Measurements from ENCODE around the gene ANGPTL2.
"Not testable (repeated sequence)": the region's sequence is repeated elsewhere in the genome, so short reads cannot be mapped to it uniquely, and the experiment has no call there.

ANGPTL2 gene

GRCh38 chr9:127122176-127123063, at the start of gene ANGPTL2:
TSS of gene ANGPTL2 (minus strand) at chr9:127122635. CDS start at chr9:127108731, 13,904 bp downstream.
- DNase-seq: peak; percentile 9

GRCh38 chr9:127171348-127171747, 48.9 kb upstream of the ANGPTL2 start:
- not testable (repeated sequence) for DNase-seq

DNA sequence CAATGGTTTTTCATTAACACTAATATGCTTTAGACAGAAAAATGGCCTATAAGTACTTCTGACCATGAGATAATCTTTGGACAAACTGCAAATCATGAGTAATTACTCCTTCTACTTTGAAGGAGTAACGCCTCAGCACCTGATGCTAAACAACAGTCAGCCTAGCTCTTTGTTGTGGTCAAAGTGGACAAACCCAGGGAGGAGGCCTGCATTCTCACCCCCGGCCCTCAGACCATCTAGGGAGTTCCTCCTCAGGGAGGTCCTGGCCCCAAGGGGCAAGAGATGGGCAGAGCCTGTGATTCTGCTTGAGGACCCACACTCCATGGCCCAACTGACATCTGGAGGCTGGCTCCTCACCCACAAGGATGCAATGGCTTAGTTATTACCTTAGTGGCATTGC, 48.2 kb upstream of the ANGPTL2 start:
- no peak for DNase-seq

- DNase-seq: no peak
These were observed 47.7 kb upstream of the ANGPTL2 start for GRCh38 chr9:127170103-127170502.

DNA sequence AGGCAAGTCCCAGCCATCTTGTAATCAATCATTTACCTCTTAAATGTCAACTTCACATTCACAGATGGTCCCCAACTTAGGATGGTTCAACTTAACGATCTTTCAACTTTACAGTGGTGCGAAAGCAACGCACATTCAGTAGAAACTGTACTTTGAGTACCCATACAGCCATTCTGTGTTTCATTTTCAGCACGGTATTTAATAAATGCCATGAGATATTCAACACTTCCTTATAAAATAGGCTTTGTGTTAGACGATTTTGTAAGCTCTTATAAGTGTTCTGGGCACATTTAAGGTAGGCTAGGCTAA, 47.1 kb upstream of the ANGPTL2 start:
- DNase-seq: no peak

DNA sequence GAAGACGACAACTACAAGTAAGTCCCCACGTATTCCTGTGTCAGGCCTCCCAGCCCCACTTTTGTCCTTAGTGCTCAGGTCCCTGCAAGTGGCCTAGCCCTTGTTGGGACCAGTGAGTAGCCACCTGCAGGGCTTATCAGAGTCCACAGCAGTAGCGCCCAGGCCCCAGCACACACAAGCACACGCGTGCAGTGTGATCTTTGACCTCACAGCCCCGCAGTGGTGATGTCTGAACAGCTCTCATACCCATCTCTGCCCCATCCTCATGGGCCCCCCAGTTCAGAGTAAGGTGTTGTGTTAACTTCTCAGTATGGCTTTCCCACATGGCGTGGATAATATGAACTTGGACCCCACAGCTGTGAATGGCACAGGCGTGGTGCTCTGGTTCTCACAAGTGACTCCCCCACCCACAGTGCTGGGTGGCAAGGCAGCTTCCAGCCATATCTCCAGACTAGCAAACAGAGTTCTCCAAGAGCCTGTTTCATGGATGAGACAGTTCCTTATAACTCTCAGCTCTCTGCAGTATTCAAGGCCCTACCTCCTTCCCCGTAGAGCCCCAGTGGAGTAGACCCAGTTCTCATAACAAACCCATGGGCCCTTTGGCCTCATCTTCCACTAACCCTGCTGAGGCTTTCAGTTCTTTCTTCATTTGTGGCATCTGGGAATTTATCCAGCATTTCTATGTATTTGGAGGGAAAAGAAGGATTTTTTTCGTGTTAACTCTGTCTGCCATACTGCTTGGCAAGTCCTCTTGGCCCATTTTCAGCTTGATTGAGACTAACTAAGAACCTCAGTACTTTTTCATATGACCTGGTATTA, 46.5 kb upstream of the ANGPTL2 start:
- DNase-seq: no peak

GRCh38 chr9:127167560-127168326, 45.3 kb upstream of the ANGPTL2 start:
- DNase-seq: no peak

DNA sequence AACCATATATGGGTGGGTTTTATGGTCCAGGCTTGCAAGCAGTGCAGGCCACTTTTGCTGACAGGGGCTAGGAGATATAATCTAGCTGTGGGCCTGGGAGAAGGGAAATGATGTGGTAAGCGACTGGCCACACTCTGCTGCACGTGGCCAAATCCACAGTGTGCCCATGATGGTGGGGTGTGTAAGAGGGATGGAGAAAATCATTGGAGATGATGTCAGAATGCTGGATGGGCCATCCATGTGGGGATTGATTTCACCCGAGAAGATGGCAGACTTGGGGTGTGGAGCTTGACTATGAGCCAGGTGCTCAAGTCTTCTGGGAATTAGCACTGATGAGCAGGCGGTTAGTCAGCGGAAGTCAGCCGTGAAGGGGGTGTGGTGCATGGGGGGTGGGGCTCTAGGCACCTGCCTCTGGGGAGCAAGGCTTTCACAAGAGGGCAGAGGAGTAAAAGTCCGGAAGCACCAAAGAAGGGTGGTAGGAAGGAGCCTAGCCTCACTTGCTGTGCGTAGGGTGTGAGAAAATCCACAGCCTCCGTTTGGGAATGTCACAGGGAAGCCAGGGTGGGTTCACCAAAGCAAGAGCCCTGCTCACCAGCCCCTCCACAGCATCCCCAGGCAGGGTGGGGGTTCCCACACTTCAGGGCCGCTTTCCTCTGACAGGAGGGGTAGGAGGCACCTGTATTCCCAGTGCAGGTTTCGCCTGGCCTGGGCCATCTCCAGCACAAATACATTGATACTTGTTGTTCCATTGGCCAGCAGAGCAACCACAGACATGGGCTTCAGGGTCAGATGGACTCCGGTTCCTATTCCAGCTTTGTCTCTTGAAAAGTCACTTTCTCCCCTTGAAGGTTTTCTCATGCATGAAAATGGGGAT, 44.5 kb upstream of the ANGPTL2 start:
- peak; percentile 10 for DNase-seq

- DNase-seq: no peak
These were observed 43.7 kb upstream of the ANGPTL2 start for GRCh38 chr9:127166111-127166510.

GRCh38 chr9:127165116-127165515, 42.7 kb upstream of the ANGPTL2 start:
- DNase-seq: no peak

GRCh38 chr9:127163409-127163808, 41.0 kb upstream of the ANGPTL2 start:
- DNase-seq: no peak

- no peak for DNase-seq
These were observed 40.5 kb upstream of the ANGPTL2 start for GRCh38 chr9:127162864-127163365.

DNA sequence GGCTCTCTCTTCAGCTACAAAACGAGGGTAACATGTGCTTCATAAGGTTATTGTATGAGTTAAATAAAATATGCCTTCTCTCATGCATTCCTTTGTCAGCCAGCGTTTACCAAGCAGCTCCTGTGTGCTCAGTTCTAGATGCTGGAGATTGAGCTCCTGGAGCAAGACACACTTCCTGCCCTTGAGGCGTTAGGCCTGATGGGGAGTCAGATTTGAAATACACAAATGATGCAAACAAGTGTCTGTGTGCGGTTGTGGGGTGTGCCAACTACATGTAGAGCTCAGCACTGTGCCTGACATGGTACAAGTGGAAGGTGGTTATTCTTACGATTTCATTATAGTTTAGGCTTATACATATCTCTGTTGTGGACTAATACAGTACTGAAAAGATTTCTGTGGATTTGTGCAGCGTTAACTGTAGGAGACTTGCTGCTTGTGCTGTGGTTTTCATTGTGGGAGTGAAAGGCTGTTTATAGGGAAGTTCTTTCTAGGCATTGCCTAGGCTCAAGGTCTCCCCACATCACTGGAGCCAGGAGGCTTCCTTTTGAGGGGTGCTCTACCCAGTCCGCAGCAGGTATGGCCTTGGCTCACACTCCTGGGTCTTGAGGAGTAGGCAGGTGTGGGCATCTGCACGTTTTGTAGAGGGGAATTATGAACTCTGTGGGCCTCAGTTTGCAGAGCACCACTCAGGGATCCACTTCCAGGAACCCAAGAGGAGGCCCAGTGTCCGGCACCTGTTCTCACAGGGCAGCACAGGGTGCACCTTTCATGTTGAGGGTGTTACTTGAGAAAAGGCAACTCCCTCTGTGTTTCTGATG, 39.8 kb upstream of the ANGPTL2 start:
- no peak for DNase-seq

DNA sequence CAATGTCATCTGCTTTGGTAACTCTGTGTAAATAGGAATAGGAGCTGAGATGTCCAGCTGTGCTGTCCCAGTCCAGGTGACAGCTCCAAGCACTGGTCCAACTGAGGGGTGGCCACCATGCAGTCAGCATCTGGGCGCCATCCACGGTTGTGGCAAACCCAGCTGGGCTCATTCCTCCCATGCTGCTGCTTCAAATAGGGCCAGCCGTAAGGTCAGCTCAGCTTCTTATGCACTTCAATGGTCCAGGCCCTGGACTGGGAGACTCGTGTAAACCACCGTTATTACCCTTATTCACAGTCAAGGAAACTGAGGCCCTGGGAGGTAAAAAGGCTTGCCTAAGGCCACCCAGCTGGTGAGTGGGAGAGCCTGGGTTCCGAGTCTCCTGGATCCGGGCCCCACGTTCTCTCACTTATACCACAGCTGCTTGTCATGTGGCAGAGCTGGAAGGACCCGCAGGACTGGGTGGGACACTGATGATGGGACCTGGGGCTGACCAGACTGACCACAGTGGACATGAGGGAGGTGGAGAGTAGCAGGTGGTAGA, 38.7 kb upstream of the ANGPTL2 start:
- DNase-seq: no peak

- no peak for DNase-seq
These were observed 37.6 kb upstream of the ANGPTL2 start for GRCh38 chr9:127159949-127160610.

GRCh38 chr9:127159325-127159801, 36.9 kb upstream of the ANGPTL2 start:
- DNase-seq: no peak

- DNase-seq: no peak
These were observed 36.4 kb upstream of the ANGPTL2 start for GRCh38 chr9:127158786-127159324.

DNA sequence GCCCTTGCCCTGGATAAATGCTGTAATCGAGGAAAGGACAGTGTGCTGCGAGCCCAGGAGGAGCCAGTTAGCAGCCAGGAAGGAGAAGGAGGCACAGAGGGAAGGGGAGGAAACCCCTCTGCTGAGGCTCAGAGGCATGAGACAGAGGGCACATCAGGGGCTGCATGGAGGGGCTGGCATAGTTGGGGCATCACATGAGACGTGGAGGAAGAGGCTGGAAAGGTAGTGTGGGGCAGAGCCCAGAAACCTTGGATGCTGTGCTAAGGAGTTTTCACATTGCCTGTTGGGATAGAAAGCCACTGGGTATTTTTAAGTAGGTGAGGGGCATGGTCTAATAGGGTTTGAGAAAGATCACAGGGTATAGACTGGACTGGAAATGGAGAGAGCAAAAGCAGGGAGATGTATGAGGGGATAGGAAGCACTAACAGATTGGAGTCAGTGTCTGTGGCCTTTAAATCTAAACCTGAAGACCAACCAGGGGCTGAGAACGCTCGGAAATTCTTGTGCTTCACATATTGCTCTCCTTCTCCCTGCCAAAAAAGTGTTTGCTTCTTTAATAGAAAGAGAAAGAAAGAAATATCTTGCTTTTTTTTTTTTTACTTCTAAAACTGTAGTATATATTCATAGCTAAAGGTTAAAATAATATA, 33.0 kb upstream of the ANGPTL2 start:
- DNase-seq: no peak
